PC-9 (cell line): ENCODE measurements around the gene CFAP65. TPM values are rescaled to one million over a fixed set of nuclear protein-coding genes. Genes with fewer than 3 reads are reported as not detected.

Source experiments
- BruUV-seq: library from RNA; stranded (reverse); fragments of 400-500 nt; replicated peaks from 2 replicates; lab custom pipeline; 2021; lab: Mats Ljungman, UMichigan
- CTCF ChIA-PET: fragments of 300-600 bp; sonication (Branson Sonifier 250); formaldehyde crosslinking; loops from one replicate; lab custom pipeline; 2022; ENCODE audit warnings: antibody characterized with exemption; lab: Charles Lee
- POLR2A ChIA-PET: fragments of 300-600 bp; sonication (Branson Sonifier 250); formaldehyde crosslinking; loops from one replicate; lab custom pipeline; 2022; ENCODE audit warnings: antibody characterized with exemption; ENCODE audit not compliant: unreplicated experiment; lab: Charles Lee
- DNase-seq, 2 experiments: peaks; one replicate each; pipeline versions ENCODE4 v3.0.0 to v3.0.0-alpha.2; 2015 to 2022; ENCODE audit warnings: mixed read lengths in 1 of 2
- H2AFZ ChIP-seq: fragments of 200-600 bp; sonication (generic); 2 replicates; pipeline ENCODE4 v1.8.1; 2017; ENCODE audit warnings: antibody characterized with exemption
- H3F3A ChIP-seq: fragments of 200-600 bp; sonication (generic); 2 replicates; pipeline ENCODE4 v1.8.1; 2017; ENCODE audit warnings: antibody characterized with exemption, mild to moderate bottlenecking, low read depth; ENCODE audit not compliant: insufficient read depth
- H3K27ac ChIP-seq: fragments of 200-600 bp; sonication (generic); 2 replicates; pipeline ENCODE4 v1.6.1; 2016; ENCODE audit warnings: mixed run types
- H3K27me3 ChIP-seq: fragments of 200-600 bp; sonication (generic); 2 replicates; pipeline ENCODE4 v1.6.1; 2016; ENCODE audit warnings: low read depth, mixed run types; ENCODE audit not compliant: insufficient read depth
- H3K36me3 ChIP-seq: fragments of 200-600 bp; sonication (generic); 2 replicates; pipeline ENCODE4 v1.6.1; 2016; ENCODE audit warnings: low read depth, mixed run types
- H3K4me1 ChIP-seq: fragments of 200-600 bp; sonication (generic); replicated peaks from 2 replicates; pipeline ENCODE4 v1.6.1; 2016; ENCODE audit warnings: mixed run types; ENCODE audit not compliant: insufficient read depth
- H3K4me2 ChIP-seq: fragments of 200-600 bp; sonication (generic); 2 replicates; pipeline ENCODE4 v1.6.1; 2017; ENCODE audit warnings: mixed run types
- H3K4me3 ChIP-seq: fragments of 200-600 bp; sonication (generic); 2 replicates; pipeline ENCODE4 v1.6.1; 2016; ENCODE audit warnings: mixed run types
- H3K79me2 ChIP-seq: fragments of 200-600 bp; sonication (generic); 2 replicates; pipeline ENCODE4 v1.6.1; 2017; ENCODE audit warnings: low read depth, mixed run types
- H3K9me2 ChIP-seq: fragments of 200-600 bp; sonication (generic); 2 replicates; pipeline ENCODE4 v1.8.1; 2017; ENCODE audit warnings: mild to moderate bottlenecking; ENCODE audit not compliant: insufficient read depth
- H3K9me3 ChIP-seq: fragments of 200-600 bp; sonication (generic); 2 replicates; pipeline ENCODE4 v1.8.1; 2016; ENCODE audit warnings: low read depth; ENCODE audit not compliant: insufficient read depth
- H4K20me1 ChIP-seq: fragments of 200-600 bp; sonication (generic); 2 replicates; pipeline ENCODE4 v1.8.1; 2017; ENCODE audit not compliant: insufficient read depth
- EZH2 ChIP-seq: fragments of 200-600 bp; sonication (generic); IDR thresholded peaks from 2 replicates; pipeline ENCODE4 v1.8.0; 2017; ENCODE audit warnings: antibody characterized with exemption, low read depth
- intact Hi-C: fragments of 100-400 bp; cut with micrococcal nuclease; formaldehyde crosslinking; loops from one replicate; pipeline ENCODE4 v1.10.0; 2022; ENCODE audit not compliant: unreplicated experiment
- total RNA-seq: library from RNA; stranded (reverse); gene quantifications from 2 replicates; pipeline ENCODE4 v1.2.3, GENCODE V29; 2021
- TF ChIP-seq, protein P1 (sequence below): fragments of 200-600 bp; sonication (generic); conservative IDR thresholded peaks from 2 replicates; pipeline ENCODE4 v1.6.1; 2017; ENCODE audit warnings: mixed run types, antibody characterized with exemption, mild to moderate bottlenecking, moderate library complexity

Gene CFAP65
- total RNA-seq, 1 experiment from 2014 or later, result not detected

DNA sequence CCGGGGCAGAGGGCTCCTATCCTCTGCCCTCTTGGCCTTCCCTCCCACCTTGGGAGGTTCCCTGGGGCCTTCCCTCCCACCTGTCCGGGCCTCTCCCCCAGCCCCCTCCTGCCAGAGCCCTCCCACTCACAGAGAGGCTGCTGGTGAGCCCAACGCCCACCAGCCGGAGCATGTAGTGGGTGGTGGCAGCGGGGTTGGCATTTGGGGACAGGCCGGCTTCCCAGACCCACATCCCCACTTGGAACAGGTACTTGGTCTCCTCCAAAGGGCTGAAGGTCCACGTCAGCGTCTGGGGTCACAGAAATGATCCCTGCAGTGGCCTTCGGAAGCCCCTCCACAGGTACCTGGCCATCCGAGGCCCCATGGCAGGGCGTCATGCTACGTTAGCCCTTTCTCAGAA lies 19.3 kb downstream of the CFAP65 start:
- Histone ChIP-seq H3K4me3 (no peak overlapping the region), H3K4me1 (no peaks in the 10 kb centered on the region), H3K9me2 (no peaks in the 10 kb centered on the region), H4K20me1 (no peaks in the 10 kb centered on the region), H2AFZ (no peak overlapping the region), H3K36me3 (no peaks in the 10 kb centered on the region), H3F3A (no peaks in the 10 kb centered on the region), H3K79me2 (no peaks in the 10 kb centered on the region), H3K27me3 (peaks cover 64% of the 10 kb centered on the region), H3K9me3 (no peaks in the 10 kb centered on the region), H3K4me2 (no peak overlapping the region), H3K27ac (no peak overlapping the region)
- no TSS peak for BruUV-seq
- ChIA-PET POLR2A (no interaction called here), CTCF (no interaction called here)
- intact Hi-C loops, result no loop called here
- TF ChIP-seq, protein P1, sequence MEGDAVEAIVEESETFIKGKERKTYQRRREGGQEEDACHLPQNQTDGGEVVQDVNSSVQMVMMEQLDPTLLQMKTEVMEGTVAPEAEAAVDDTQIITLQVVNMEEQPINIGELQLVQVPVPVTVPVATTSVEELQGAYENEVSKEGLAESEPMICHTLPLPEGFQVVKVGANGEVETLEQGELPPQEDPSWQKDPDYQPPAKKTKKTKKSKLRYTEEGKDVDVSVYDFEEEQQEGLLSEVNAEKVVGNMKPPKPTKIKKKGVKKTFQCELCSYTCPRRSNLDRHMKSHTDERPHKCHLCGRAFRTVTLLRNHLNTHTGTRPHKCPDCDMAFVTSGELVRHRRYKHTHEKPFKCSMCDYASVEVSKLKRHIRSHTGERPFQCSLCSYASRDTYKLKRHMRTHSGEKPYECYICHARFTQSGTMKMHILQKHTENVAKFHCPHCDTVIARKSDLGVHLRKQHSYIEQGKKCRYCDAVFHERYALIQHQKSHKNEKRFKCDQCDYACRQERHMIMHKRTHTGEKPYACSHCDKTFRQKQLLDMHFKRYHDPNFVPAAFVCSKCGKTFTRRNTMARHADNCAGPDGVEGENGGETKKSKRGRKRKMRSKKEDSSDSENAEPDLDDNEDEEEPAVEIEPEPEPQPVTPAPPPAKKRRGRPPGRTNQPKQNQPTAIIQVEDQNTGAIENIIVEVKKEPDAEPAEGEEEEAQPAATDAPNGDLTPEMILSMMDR, result no peak
- no peak for TF ChIP-seq EZH2
- DNase-seq, result no peak

DNA sequence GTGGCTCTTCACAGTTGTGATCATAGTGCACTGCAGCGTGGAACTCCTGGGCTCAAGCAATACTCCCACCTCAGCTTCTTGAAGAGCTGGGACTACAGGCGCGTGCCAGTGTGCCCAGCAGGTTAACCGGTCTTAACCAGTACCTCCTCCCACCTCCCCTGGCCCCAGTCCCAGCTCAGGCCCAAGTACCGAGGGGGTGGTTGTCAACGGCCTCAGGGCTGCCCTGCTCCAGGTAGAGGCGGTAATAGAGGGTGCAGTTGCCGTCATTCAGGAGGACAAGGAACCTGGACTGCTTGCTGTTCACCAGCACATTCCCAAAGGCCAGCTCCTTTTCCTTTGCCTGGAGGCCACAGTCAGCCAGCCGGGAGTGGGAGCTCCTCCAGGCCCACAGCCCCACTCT lies 19.7 kb downstream of the CFAP65 start:
- no peaks in the 10 kb centered on the region for H3K79me2 ChIP-seq
- no peak overlapping the region for H2AFZ ChIP-seq
- H3K36me3 ChIP-seq, result no peaks in the 10 kb centered on the region
- H3K27ac ChIP-seq, result no peak overlapping the region
- DNase-seq, result no peak
- H3K9me2 ChIP-seq, result no peaks in the 10 kb centered on the region
- H3K4me2 ChIP-seq, result no peak overlapping the region
- peaks cover 64% of the 10 kb centered on the region for H3K27me3 ChIP-seq
- no peaks in the 10 kb centered on the region for H3K9me3 ChIP-seq
- no peaks in the 10 kb centered on the region for H3K4me1 ChIP-seq
- BruUV-seq, result no TSS peak
- TF ChIP-seq EZH2, result no peak
- TF ChIP-seq, protein P1, result no peak
- no peak overlapping the region for H3K4me3 ChIP-seq
- POLR2A ChIA-PET, result no interaction called here
- intact Hi-C loops, result no loop called here
- H4K20me1 ChIP-seq, result no peaks in the 10 kb centered on the region
- CTCF ChIA-PET, result no interaction called here
- H3F3A ChIP-seq, result no peaks in the 10 kb centered on the region

DNA sequence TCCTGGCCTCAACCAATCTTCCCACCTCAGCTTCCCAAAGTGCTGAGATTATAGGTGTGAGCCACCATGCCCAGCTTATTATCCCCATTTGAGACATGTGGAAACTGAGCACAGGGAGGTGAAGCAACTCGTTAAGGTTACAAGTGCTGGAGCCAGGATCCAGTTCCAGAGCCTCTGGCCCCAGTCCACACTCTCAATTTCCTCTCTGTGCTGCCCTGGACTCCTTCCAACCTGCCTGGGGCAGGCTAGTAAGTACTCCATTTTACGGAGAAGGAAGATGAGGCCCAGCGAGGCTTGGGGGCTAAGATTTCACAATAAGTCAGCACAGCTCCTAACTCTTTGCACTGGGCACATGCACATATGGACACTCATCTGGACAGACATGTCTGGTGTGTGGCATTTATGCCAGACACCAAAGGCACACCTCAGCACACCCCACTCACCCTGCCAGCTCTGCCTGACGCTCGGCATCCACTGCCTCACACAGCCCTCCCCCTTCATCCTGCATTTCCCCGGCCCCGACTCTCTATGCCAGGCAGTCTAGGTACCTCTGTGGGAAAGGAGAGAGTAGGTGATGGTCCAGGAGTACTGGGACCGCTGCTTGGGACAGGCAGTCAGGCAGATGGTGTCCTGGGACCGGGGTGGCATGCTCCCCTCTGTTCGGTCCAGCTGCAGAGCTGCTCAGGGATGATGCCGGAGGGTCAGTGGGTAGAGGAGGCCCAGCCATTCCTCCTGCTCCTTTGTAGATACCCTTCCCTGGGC lies 20.5 kb downstream of the CFAP65 start:
- Histone ChIP-seq H4K20me1 (no peaks in the 10 kb centered on the region), H3F3A (no peaks in the 10 kb centered on the region), H3K4me3 (no peak overlapping the region), H3K9me2 (no peaks in the 10 kb centered on the region), H3K9me3 (no peaks in the 10 kb centered on the region), H3K36me3 (no peaks in the 10 kb centered on the region), H2AFZ (no peak overlapping the region), H3K4me2 (no peak overlapping the region), H3K27me3 (peaks cover 61% of the 10 kb centered on the region), H3K27ac (no peak overlapping the region), H3K4me1 (no peaks in the 10 kb centered on the region), H3K79me2 (no peaks in the 10 kb centered on the region)
- TF ChIP-seq EZH2, result no peak
- TF ChIP-seq, protein P1, result no peak
- BruUV-seq, result no TSS peak
- intact Hi-C loops, result no loop called here
- ChIA-PET POLR2A (no interaction called here), CTCF (no interaction called here)
- no peak for DNase-seq
